ENCODE data around the gene DLG2. TPM values are rescaled to one million over a fixed set of nuclear protein-coding genes. Genes with fewer than 3 reads are reported as not detected.

The DLG2 gene
- total RNA-seq, 1 donor from 2014 or later: 0.26 TPM

- no peaks in the 10 kb centered on the region for H3K27me3 ChIP-seq (ENCODE audit: control insufficient read depth, insufficient read depth, low read length)
- no peak overlapping the region for H3K4me3 ChIP-seq (ENCODE audit: low read depth, low read length)
- no peak for FAIRE-seq
- no peaks in the 10 kb centered on the region for H3K36me3 ChIP-seq (ENCODE audit: control insufficient read depth, insufficient read depth, low read length)
- peak; percentile 39 for DNase-seq (ENCODE audit: low read depth)
- TF ChIP-seq, protein P1, sequence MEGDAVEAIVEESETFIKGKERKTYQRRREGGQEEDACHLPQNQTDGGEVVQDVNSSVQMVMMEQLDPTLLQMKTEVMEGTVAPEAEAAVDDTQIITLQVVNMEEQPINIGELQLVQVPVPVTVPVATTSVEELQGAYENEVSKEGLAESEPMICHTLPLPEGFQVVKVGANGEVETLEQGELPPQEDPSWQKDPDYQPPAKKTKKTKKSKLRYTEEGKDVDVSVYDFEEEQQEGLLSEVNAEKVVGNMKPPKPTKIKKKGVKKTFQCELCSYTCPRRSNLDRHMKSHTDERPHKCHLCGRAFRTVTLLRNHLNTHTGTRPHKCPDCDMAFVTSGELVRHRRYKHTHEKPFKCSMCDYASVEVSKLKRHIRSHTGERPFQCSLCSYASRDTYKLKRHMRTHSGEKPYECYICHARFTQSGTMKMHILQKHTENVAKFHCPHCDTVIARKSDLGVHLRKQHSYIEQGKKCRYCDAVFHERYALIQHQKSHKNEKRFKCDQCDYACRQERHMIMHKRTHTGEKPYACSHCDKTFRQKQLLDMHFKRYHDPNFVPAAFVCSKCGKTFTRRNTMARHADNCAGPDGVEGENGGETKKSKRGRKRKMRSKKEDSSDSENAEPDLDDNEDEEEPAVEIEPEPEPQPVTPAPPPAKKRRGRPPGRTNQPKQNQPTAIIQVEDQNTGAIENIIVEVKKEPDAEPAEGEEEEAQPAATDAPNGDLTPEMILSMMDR (IDR thresholded peaks at IDR 0.05; ENCODE audit: insufficient read depth, low read length, severe bottlenecking): no peak
Observed at GRCh38 chr11:83663446-83663845, 1963.7 kb downstream of the DLG2 start.

DNA sequence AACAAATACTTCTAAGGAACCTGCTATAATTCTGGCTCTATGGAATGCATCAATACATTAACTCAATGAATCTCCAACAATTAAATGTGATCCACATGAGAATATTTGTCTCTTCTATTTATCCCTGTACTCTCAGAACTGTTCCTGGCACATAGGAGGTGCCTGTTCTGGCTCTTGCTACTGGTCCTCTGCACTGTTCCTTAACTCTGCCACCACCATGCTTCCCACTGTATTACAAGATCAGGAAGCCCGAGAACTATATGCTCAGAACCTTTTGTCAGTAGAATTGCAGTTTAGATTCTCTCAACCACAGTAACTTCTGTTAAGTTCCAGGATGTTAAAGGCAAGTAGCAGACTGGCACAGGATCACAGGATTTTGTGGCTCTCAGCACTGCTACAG, 1964.7 kb downstream of the DLG2 start:
- no peak overlapping the region for H3K4me3 ChIP-seq (ENCODE audit: low read depth, low read length)
- H3K27me3 ChIP-seq (ENCODE audit: control insufficient read depth, insufficient read depth, low read length): no peaks in the 10 kb centered on the region

GRCh38 chr11:83661491-83662350, 1965.4 kb downstream of the DLG2 start:
- Histone ChIP-seq H3K27me3 (ENCODE audit: control insufficient read depth, insufficient read depth, low read length) (no peaks in the 10 kb centered on the region), H3K36me3 (ENCODE audit: control insufficient read depth, insufficient read depth, low read length) (no peaks in the 10 kb centered on the region), H3K4me3 (ENCODE audit: low read depth, low read length) (no peak overlapping the region)
- TF ChIP-seq, protein P1 (IDR thresholded peaks at IDR 0.05; ENCODE audit: insufficient read depth, low read length, severe bottlenecking): no peak
- FAIRE-seq: no peak
- DNase-seq (ENCODE audit: low read depth): peak; percentile 52

More for the DNA sequence above, 1964.7 kb downstream of the DLG2 start:
- DNase-seq (ENCODE audit: low read depth) (no peak), FAIRE-seq (no peak)
- H3K36me3 ChIP-seq (ENCODE audit: control insufficient read depth, insufficient read depth, low read length): no peaks in the 10 kb centered on the region
- TF ChIP-seq, protein P1 (IDR thresholded peaks at IDR 0.05; ENCODE audit: insufficient read depth, low read length, severe bottlenecking): no peak

GRCh38 chr11:83659466-83659865, 1967.7 kb downstream of the DLG2 start:
- no peak overlapping the region for H3K4me3 ChIP-seq (ENCODE audit: low read depth, low read length)
- no peaks in the 10 kb centered on the region for H3K36me3 ChIP-seq (ENCODE audit: control insufficient read depth, insufficient read depth, low read length)
- no peak for FAIRE-seq
- DNase-seq (ENCODE audit: low read depth): no peak
- TF ChIP-seq, protein P1 (IDR thresholded peaks at IDR 0.05; ENCODE audit: insufficient read depth, low read length, severe bottlenecking): no peak
- no peaks in the 10 kb centered on the region for H3K27me3 ChIP-seq (ENCODE audit: control insufficient read depth, insufficient read depth, low read length)

DNA sequence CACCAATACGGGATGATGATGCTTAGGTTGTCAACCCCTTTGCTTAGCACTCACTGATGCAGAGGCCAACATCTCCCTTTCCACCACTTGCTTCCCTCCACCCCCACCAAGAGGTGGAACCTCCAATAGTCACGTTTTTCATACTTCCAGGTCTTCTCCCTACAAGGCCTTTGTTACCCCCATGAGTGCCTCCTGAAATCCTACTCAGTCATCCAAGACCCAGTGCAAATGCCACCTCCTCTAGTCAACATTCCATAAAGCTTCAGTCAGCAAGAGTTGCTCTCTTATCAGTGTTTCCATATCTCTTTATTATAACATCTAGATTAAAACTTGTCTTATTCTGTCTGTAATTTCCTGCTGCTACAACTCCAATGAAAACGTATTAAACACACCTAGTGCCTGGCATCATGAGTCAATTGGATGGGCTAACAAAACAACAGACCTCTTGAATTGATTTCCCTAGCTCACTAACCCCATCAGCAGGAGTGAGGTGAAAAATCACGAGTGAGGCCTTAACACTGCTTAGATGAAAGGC, 1970.3 kb downstream of the DLG2 start:
- Histone ChIP-seq H3K4me3 (ENCODE audit: low read depth, low read length) (no peak overlapping the region), H3K27me3 (ENCODE audit: control insufficient read depth, insufficient read depth, low read length) (no peaks in the 10 kb centered on the region), H3K36me3 (ENCODE audit: control insufficient read depth, insufficient read depth, low read length) (no peaks in the 10 kb centered on the region)
- FAIRE-seq: no peak
- no peak for DNase-seq (ENCODE audit: low read depth)
- TF ChIP-seq, protein P1 (IDR thresholded peaks at IDR 0.05; ENCODE audit: insufficient read depth, low read length, severe bottlenecking): no peak

Data from bronchial epithelial cell (primary cell).